MCF 10A (cell line): Measurements from ENCODE around the gene MYLK. TPM values are rescaled to one million over a fixed set of nuclear protein-coding genes. Genes with fewer than 3 reads are reported as not detected.
A peak's percentile ranks its signal among the peaks of the same experiment; 100 is the strongest.

Source experiments
- BruUV-seq: library from RNA; stranded (reverse); fragments of 400-500 nt; replicated peaks from 2 replicates; lab custom pipeline; 2021; lab: Mats Ljungman, UMichigan
- CTCF ChIA-PET: fragments of 300-600 bp; sonication (Branson Sonifier 250); formaldehyde crosslinking; extraction: SDS; loops from one replicate; lab custom pipeline; 2021; ENCODE audit warnings: antibody characterized with exemption, inconsistent platforms; lab: Yijun Ruan, JAX
- POLR2A ChIA-PET: fragments of 300-600, 350-650 bp; sonication (Branson Sonifier 250); formaldehyde crosslinking; extraction: SDS; loops from one replicate; lab custom pipeline; 2020; ENCODE audit warnings: antibody characterized with exemption, inconsistent platforms; lab: Yijun Ruan, JAX
- DNase-seq: peaks from one replicate; pipeline ENCODE4 v3.0.0-alpha.2; 2018; ENCODE audit not compliant: unreplicated experiment
- H3K27ac Mint-ChIP-seq: one replicate; pipeline ENCODE4 v1.8.0; 2022; ENCODE audit warnings: mild to moderate bottlenecking, low read depth, mixed read lengths; ENCODE audit not compliant: unreplicated experiment
- H3K27me3 Mint-ChIP-seq: one replicate; pipeline ENCODE4 v1.8.0; 2022; ENCODE audit warnings: mixed read lengths; ENCODE audit not compliant: insufficient read depth, unreplicated experiment
- H3K36me3 Mint-ChIP-seq: one replicate; pipeline ENCODE4 v1.8.0; 2022; ENCODE audit warnings: mild to moderate bottlenecking, moderate library complexity, mixed read lengths; ENCODE audit not compliant: insufficient read depth, unreplicated experiment
- H3K4me1 Mint-ChIP-seq: one replicate; pipeline ENCODE4 v1.8.0; 2022; ENCODE audit warnings: mixed read lengths; ENCODE audit not compliant: insufficient read depth, unreplicated experiment
- H3K4me3 Mint-ChIP-seq: one replicate; pipeline ENCODE4 v1.8.0; 2022; ENCODE audit warnings: mild to moderate bottlenecking, moderate library complexity, mixed read lengths; ENCODE audit not compliant: unreplicated experiment
- H3K9me3 Mint-ChIP-seq: one replicate; pipeline ENCODE4 v1.8.0; 2022; ENCODE audit warnings: mixed read lengths; ENCODE audit not compliant: unreplicated experiment
- CTCF ChIP-seq: fragments of 200-600 bp; IDR thresholded peaks from one replicate; pipeline ENCODE4 v1.8.0; 2022; ENCODE audit warnings: antibody characterized with exemption, mild to moderate bottlenecking; ENCODE audit not compliant: unreplicated experiment
- intact Hi-C: fragments of 100-400 bp; cut with micrococcal nuclease; formaldehyde crosslinking; loops from 2 replicates; pipeline ENCODE4 v1.14.1; 2022
- total RNA-seq: library from RNA; stranded (reverse); gene quantifications from 2 replicates; pipeline ENCODE4 v1.2.3, GENCODE V29; 2022

The MYLK gene
- total RNA-seq, 1 experiment from 2014 or later, result 2.3 TPM

- Mint-ChIP-seq H3K9me3 (no peaks in the 10 kb centered on the region), H3K27ac (peak overlapping the region; percentile 12), H3K27me3 (no peaks in the 10 kb centered on the region), H3K4me3 (no peak overlapping the region), H3K36me3 (no peaks in the 10 kb centered on the region), H3K4me1 (peaks cover 47% of the 10 kb centered on the region)
- CTCF ChIA-PET, result interaction anchor here (0.9 to 1.0 kb wide), 2 partner anchors 13 to 21 kb away, joined by 4 read pairs; no protein-coding TSS in a partner anchor
- no peak for TF ChIP-seq CTCF
- POLR2A ChIA-PET, result no interaction called here
- no peak for DNase-seq
- intact Hi-C loops, result no loop called here
- no TSS peak for BruUV-seq
Measured at GRCh38 chr3:123737168-123737567, 147.0 kb downstream of the MYLK start.

- Mint-ChIP-seq H3K27me3 (no peaks in the 10 kb centered on the region), H3K9me3 (no peaks in the 10 kb centered on the region), H3K4me1 (peaks cover 57% of the 10 kb centered on the region), H3K27ac (no peak overlapping the region), H3K4me3 (no peak overlapping the region), H3K36me3 (no peaks in the 10 kb centered on the region)
- BruUV-seq, result no TSS peak
- TF ChIP-seq CTCF, result no peak
- no peak for DNase-seq
- ChIA-PET CTCF (interaction anchor here (0.9 to 3.0 kb wide), 2 partner anchors 15 to 33 kb away, joined by 3 to 9 read pairs; no protein-coding TSS in a partner anchor), POLR2A (no interaction called here)
- intact Hi-C loops, result no loop called here
Measured at GRCh38 chr3:123735456-123735855, 148.7 kb downstream of the MYLK start.

GRCh38 chr3:123734527-123734902 is 149.6 kb downstream of the MYLK start:
- ChIA-PET POLR2A (no interaction called here), CTCF (interaction anchor here (0.8 to 3.0 kb wide), 4 partner anchors 11 to 92 kb away, joined by 3 to 22 read pairs (median 6); no protein-coding TSS in a partner anchor)
- TF ChIP-seq CTCF, result no peak
- no peak for DNase-seq
- H3K4me1 Mint-ChIP-seq, result peaks cover 49% of the 10 kb centered on the region
- no peaks in the 10 kb centered on the region for H3K27me3 Mint-ChIP-seq
- no peak overlapping the region for H3K4me3 Mint-ChIP-seq
- H3K27ac Mint-ChIP-seq, result peak overlapping the region; percentile 63
- H3K9me3 Mint-ChIP-seq, result no peaks in the 10 kb centered on the region
- BruUV-seq, result no TSS peak
- no peaks in the 10 kb centered on the region for H3K36me3 Mint-ChIP-seq
- intact Hi-C loops, result no loop called here

DNA sequence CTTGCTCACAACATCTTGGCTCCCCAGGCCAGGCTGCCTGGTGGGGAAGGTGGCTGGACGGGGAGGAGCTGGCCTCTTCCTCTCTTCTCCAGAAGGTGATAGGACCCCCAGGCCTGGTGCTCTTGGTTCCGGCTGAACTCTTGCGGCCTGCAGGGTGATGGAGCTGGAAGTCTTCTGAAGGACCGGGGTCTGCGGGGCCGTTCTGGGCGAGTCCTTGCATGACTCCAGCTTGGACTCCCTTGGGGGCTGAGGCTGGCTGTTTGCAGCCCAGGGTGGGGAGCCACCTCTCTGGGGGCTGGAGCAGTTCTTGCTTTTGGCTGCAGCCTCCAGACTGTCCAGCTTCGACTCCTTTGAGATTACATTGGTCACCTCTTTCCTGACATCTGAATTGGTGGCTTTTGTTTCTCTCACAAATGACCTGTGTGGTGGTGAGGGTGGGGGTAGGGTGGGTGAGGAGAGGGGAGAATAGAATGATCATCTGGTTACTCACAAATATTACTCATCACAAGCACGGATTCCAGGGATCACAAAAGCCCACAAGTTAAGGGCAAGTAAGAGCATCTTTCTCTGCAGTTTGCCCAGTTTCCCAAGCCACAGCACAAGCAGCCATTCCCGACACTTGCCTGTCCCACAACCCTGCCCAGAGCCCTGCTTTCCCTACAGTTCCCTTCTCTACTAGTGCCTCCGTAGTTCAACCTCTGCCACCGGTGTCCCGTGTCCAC is 150.2 kb downstream of the MYLK start:
- Mint-ChIP-seq H3K27me3 (no peaks in the 10 kb centered on the region), H3K36me3 (no peaks in the 10 kb centered on the region), H3K9me3 (no peaks in the 10 kb centered on the region), H3K27ac (peak overlapping the region; percentile 31), H3K4me1 (peaks cover 44% of the 10 kb centered on the region), H3K4me3 (no peak overlapping the region)
- intact Hi-C loops, result no loop called here
- POLR2A ChIA-PET, result interaction anchor here (0.5 to 1.5 kb wide), 3 partner anchors 10 to 281 kb away, joined by 3 read pairs; no protein-coding TSS in a partner anchor
- TF ChIP-seq CTCF, result no peak
- BruUV-seq, result no TSS peak
- CTCF ChIA-PET, result interaction anchor here (0.5 to 3.0 kb wide), 5 partner anchors 10 to 362 kb away, joined by 3 to 22 read pairs (median 8); no protein-coding TSS in a partner anchor
- DNase-seq, result peak; percentile 69
